WI38 (cell line): ENCODE results near the gene PELI1.

Source experiments
- H3K4me3 ChIP-seq: 2 replicates; pipeline ENCODE4 v1.5.1; 2011; ENCODE audit warnings: low read depth, mild to moderate bottlenecking, control low read depth, low read length
- TF ChIP-seq, protein P1 (sequence below): IDR thresholded peaks from 2 replicates; pipeline ENCODE4 v1.5.1; 2012; ENCODE audit warnings: low read depth, mild to moderate bottlenecking, control low read depth, low read length

Gene PELI1

DNA sequence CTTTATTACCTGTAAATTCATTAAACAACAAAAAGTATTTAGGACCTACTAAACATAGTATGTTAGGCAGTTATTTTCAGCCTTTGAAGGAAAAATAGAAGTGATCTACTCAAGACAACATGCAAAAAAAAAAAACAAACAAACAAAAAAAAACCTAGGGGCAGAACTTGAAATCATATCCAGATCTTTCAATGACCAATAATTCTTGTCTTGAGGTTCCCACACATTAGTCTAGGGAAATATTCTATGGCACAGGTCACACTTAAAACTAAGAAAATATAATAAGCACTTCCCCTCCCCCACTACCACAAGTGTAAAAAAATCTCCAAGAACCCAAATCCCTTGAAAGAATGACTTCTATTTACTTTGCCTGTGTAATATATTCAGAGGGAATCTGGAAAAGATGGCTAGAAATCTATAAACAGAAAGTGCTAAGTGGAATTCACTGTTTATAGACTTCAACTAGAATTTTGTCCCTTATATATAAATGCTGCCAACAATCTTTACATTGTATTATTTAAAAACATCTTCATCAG is 3.5 kb downstream of the PELI1 start:
- TF ChIP-seq, protein P1, sequence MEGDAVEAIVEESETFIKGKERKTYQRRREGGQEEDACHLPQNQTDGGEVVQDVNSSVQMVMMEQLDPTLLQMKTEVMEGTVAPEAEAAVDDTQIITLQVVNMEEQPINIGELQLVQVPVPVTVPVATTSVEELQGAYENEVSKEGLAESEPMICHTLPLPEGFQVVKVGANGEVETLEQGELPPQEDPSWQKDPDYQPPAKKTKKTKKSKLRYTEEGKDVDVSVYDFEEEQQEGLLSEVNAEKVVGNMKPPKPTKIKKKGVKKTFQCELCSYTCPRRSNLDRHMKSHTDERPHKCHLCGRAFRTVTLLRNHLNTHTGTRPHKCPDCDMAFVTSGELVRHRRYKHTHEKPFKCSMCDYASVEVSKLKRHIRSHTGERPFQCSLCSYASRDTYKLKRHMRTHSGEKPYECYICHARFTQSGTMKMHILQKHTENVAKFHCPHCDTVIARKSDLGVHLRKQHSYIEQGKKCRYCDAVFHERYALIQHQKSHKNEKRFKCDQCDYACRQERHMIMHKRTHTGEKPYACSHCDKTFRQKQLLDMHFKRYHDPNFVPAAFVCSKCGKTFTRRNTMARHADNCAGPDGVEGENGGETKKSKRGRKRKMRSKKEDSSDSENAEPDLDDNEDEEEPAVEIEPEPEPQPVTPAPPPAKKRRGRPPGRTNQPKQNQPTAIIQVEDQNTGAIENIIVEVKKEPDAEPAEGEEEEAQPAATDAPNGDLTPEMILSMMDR = no peak
- H3K4me3 ChIP-seq = no peak overlapping the region

DNA sequence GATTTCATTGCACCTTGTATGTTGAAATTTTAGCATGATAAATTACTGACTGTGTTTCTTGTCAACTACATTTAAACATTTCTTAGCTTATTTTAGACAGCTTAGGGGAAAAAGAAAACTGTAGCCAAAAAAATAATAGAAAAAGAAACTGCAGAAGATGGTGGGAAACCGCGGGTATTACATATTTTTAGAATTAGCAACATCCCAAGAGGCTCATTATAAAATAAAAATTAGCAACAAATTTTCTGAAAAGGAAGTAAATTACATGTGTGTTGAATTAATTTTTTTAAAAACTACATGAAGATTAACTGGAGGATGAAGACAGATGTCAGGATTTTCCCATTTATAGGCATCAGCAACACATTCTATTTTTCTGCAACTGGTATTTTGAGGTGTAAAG is 4.3 kb downstream of the PELI1 start:
- TF ChIP-seq, protein P1 = no peak
- H3K4me3 ChIP-seq = no peak overlapping the region

DNA sequence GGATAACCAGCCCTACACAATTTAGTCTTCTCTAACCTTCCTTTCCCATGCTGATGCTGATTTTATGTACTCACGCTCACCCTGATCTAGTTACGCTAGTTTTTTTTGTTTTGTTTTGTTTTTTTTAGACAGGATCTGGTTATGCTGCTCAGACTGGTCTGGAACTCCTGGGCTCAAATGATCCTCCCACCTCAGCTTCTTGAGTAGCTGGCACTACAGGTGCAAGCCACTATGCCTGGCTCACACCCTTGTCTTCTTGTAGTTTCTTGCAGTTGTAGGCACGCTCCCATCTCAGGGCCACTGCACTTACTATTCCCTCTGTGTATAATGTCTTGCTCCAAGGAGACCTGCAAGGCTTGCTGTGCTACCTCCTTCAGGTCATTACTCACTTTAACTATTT is 6.2 kb downstream of the PELI1 start:
- TF ChIP-seq, protein P1 = no peak
- H3K4me3 ChIP-seq = no peak overlapping the region

DNA sequence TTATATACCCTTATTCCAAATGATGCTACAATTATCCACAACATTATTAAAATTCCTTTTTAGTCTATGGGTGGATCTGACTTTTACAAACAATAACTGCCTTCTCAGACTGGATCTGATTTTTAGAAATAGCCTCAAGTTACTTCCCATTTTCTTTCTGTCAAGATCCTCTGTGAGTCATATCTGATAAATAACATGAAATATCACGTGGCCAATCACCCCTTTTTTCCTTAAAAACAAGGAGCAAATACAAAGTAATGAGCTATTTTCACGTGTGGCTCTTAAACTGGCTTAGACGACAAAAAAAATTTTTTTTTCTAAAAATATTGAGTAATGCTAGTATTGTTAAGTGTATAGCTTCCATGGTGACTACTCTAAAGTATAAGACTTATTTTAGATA is 6.7 kb downstream of the PELI1 start:
- no peak overlapping the region for H3K4me3 ChIP-seq
- TF ChIP-seq, protein P1 = no peak

DNA sequence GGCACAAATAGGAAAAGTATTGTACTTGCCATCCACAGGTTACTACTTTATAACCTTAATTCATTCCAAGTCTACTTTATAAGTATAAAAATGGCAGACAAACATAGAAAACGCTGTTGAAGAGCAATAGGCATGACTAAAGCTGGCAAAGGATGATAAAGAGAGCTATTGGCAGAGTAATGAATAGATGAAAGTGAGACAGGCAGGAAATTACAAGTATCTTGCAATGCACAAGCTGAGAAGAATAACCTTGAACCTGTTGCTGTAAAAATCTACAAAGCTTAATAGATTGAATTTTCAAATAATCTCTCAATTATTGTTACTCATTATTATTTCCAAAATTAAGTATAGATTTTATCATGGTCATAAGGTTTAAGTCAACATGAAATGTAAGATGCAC is 8.8 kb downstream of the PELI1 start:
- H3K4me3 ChIP-seq = no peak overlapping the region
- TF ChIP-seq, protein P1 = no peak

DNA sequence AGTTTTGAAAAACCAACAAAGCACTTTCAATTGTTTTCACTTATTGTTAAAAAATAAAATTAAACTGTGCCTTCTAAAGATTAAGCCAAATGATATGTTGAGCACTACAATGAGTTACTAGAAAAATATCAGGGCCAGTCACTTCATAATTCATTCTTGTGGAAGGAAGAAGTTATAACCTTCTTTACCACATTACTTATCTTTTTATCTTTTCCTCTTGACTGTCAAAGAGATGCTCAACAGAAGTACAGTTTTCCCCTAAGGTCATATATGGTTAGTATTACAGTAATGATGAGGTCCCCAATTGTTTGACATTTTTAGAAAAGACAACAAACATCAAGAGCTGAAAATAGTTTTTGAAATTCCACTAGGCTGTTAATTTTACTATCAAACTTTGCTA is 9.4 kb downstream of the PELI1 start:
- TF ChIP-seq, protein P1 = no peak
- no peak overlapping the region for H3K4me3 ChIP-seq

GRCh38 chr2:64133828-64134227 is 10.4 kb downstream of the PELI1 start:
- TF ChIP-seq, protein P1 = no peak
- H3K4me3 ChIP-seq = no peak overlapping the region
